Uterus (tissue), 4 donors: ENCODE measurements around the gene CASZ1. TPM values are rescaled to one million over a fixed set of nuclear protein-coding genes. Genes with fewer than 3 reads are reported as not detected.

Experiments used
- DNase-seq, 2 donors: peaks; one replicate each; pipeline ENCODE4 v3.0.0-alpha.2; 2019 to 2020
- H3K27ac ChIP-seq, 2 donors: fragments of 200-600 bp; sonication (generic); 1 replicate in 1 of 2; 2 replicates in 1 of 2; pipeline ENCODE4 v1.5.1; 2016 to 2018
- H3K27me3 ChIP-seq, 2 donors: fragments of 200-600 bp; sonication (generic); one replicate each; pipeline ENCODE4 v1.5.1; 2018 to 2019; ENCODE audit warnings: control low read depth in 1 of 2
- H3K36me3 ChIP-seq, 2 donors: fragments of 200-600 bp; sonication (generic); one replicate each; pipeline ENCODE4 v1.5.1; 2019; ENCODE audit warnings: control low read depth in 1 of 2
- H3K4me1 ChIP-seq, 2 donors: fragments of 200-600 bp; sonication (generic); one replicate each; pipeline ENCODE4 v1.5.1; 2018 to 2019; ENCODE audit warnings: control low read depth in 1 of 2
- H3K4me3 ChIP-seq, 2 donors: fragments of 200-600 bp; sonication (generic); 1 replicate in 1 of 2; 2 replicates in 1 of 2; pipeline ENCODE4 v1.5.1; 2018 to 2019; ENCODE audit warnings: mild to moderate bottlenecking in 1 of 2
- H3K9me3 ChIP-seq, 2 donors: fragments of 200-600 bp; sonication (generic); one replicate each; pipeline ENCODE4 v1.5.1; 2019; ENCODE audit warnings: control low read depth in 1 of 2
- POLR2A ChIP-seq, 2 donors: fragments of 450-650 bp; IDR thresholded peaks; one replicate each; pipeline ENCODE4 v1.6.1; 2016; ENCODE audit warnings: antibody characterized with exemption in 2 of 2, mild to moderate bottlenecking in 1 of 2, moderate library complexity in 1 of 2
- intact Hi-C: fragments of 100-400 bp; cut with DNase I; formaldehyde crosslinking; loops from one replicate; pipeline ENCODE4 v1.15.1; 2023; ENCODE audit warnings: low total_unique reads
- total RNA-seq, 4 donors: library from RNA; depleted of rRNA in 3 of 4; stranded (reverse); fragments of >200 nt in 3 of 4; gene quantifications; one replicate each; pipeline versions ENCODE4 v1.1.0 to v1.2.4, GENCODE V29; 2014 to 2023
- TF ChIP-seq, protein P1 (sequence below), 4 experiments: fragments of 200-600 bp in 2 of 4; fragments of 450-650 bp in 2 of 4; sonication (generic) in 2 of 4; IDR thresholded peaks; one replicate each; pipeline ENCODE4 v1.5.1; 2016 to 2019; ENCODE audit warnings: antibody characterized with exemption in 4 of 4, mild to moderate bottlenecking in 2 of 4, moderate library complexity in 1 of 4
- donor health status: DM: yes; HTN: yes; CAD: no.

The CASZ1 gene
- total RNA-seq, 4 donors from 2014 or later = 0.59 to 49.2 (median 3.9) TPM

DNA sequence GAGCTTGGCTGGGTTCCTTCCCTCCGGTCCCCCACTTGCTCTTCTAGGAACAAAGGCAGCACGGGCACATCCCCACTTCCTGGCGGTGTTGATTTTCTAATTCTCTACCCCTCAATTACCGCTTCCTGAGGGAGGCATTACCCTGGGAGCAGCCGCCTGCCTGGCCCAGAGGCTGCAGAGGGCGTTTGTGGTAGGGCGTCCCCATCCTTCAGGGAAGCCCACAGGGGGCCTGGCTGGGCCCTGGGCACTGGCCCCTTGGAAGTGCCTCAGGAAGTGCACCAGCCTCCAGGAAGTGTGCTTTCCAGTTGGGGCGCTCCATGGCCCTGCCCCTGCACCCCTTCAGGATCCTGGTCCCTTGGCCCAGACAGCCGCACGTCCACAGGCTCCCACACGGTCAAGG lies 42.1 kb upstream of the CASZ1 start:
- intact Hi-C loops = no loop called here
- no peak for TF ChIP-seq POLR2A (IDR thresholded peaks at IDR 0.05)
- TF ChIP-seq, protein P1, sequence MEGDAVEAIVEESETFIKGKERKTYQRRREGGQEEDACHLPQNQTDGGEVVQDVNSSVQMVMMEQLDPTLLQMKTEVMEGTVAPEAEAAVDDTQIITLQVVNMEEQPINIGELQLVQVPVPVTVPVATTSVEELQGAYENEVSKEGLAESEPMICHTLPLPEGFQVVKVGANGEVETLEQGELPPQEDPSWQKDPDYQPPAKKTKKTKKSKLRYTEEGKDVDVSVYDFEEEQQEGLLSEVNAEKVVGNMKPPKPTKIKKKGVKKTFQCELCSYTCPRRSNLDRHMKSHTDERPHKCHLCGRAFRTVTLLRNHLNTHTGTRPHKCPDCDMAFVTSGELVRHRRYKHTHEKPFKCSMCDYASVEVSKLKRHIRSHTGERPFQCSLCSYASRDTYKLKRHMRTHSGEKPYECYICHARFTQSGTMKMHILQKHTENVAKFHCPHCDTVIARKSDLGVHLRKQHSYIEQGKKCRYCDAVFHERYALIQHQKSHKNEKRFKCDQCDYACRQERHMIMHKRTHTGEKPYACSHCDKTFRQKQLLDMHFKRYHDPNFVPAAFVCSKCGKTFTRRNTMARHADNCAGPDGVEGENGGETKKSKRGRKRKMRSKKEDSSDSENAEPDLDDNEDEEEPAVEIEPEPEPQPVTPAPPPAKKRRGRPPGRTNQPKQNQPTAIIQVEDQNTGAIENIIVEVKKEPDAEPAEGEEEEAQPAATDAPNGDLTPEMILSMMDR (IDR thresholded peaks at IDR 0.05) = no peak
- Histone ChIP-seq H3K36me3 (no peaks in the 10 kb centered on the region), H3K4me3 (no peak overlapping the region), H3K27ac (no peak overlapping the region), H3K9me3 (no peaks in the 10 kb centered on the region), H3K4me1 (no peaks in the 10 kb centered on the region), H3K27me3 (no peaks in the 10 kb centered on the region)
- no peak for DNase-seq

DNA sequence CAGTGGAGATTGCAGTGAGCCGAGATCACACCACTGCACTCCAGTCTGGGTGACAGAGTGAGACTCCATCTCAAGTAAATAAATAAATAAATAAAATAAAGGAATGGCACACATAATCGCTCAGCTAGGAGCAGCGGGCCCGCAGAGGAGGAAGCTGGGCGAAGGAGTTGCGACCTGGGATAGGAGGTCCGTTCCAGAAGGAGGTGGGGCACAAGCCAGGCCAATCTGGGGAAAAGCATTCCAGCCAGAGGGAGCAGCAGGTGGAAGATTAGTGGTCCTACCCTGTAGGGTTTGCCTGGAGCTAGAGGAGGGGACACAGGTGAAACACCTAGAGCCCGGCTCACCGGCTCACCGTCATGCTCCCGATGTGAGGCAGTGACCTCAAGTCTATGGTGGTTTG lies 40.3 kb upstream of the CASZ1 start:
- Histone ChIP-seq H3K27me3 (no peaks in the 10 kb centered on the region), H3K4me3 (no peak overlapping the region), H3K27ac (no peak overlapping the region), H3K9me3 (no peaks in the 10 kb centered on the region), H3K4me1 (no peaks in the 10 kb centered on the region), H3K36me3 (no peaks in the 10 kb centered on the region)
- DNase-seq = no peak
- intact Hi-C loops = no loop called here
- no peak for TF ChIP-seq POLR2A (IDR thresholded peaks at IDR 0.05)
- TF ChIP-seq, protein P1 (IDR thresholded peaks at IDR 0.05) = no peak

DNA sequence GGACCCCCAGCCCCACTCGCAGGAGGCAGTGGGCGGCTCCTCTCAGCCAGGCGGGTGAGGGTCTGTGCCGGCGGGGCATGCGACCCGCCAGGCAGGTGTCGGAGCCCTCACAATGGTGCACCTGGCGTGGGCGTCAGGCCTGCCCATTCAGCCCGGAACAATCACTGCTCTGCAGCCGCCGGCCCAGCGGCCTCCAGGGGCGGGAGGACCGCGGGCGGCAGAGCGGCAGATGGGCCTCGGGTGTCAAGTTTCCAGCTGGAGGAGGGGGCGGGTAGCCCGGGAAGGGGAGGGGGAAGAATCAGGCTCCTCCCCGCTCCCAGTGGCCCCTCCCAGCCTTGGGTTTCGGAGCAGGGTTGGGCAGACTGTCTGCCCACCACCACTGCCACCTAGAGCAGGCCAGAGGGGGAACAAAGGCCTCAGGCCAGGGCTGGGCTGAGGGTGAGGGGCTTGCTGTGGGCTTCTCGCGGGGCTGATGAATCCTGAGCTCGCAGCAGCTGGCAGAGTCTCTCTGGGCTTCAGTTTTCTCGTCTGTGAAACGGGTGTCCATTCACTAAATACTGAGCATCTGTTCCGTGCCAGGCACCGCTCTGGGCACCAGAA lies 39.5 kb upstream of the CASZ1 start:
- intact Hi-C loops = no loop called here

DNA sequence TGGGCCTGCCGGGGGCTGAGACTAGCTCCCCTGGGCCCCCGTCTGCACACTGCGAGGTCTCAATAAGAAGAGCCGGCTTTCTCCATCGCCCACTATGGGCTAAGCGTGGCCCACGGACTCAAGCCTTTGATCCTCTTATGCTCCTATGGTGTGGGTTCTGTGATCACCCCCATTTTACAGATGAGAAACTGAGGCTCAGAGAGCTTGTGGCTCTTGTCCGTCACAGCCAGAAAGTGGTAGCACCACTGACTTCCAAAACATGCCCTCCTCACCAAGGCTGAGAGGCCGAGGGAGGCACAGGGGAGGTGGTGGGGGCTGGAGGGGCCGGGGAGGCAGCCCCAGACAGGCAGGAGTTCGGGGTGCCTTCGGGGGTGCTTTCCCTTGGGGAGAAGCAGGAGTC lies 39.0 kb upstream of the CASZ1 start:
- Histone ChIP-seq H3K27ac (no peak overlapping the region), H3K9me3 (no peaks in the 10 kb centered on the region), H3K27me3 (no peaks in the 10 kb centered on the region), H3K4me3 (no peak overlapping the region), H3K36me3 (no peaks in the 10 kb centered on the region), H3K4me1 (no peaks in the 10 kb centered on the region)
- DNase-seq = no peak
- no peak for TF ChIP-seq POLR2A (IDR thresholded peaks at IDR 0.05)
- TF ChIP-seq, protein P1 (IDR thresholded peaks at IDR 0.05) = no peak
- intact Hi-C loops = no loop called here

More for the DNA sequence above, 39.5 kb upstream of the CASZ1 start:
- Histone ChIP-seq H3K4me3 (no peak overlapping the region), H3K9me3 (no peaks in the 10 kb centered on the region), H3K36me3 (no peaks in the 10 kb centered on the region), H3K27ac (no peak overlapping the region), H3K4me1 (no peaks in the 10 kb centered on the region), H3K27me3 (no peaks in the 10 kb centered on the region)
- TF ChIP-seq, protein P1 (IDR thresholded peaks at IDR 0.05) = peak in 2 of 4 experiments; percentile 5 to 15
- no peak for TF ChIP-seq POLR2A (IDR thresholded peaks at IDR 0.05)
- DNase-seq = peak; percentile 59 to 60

DNA sequence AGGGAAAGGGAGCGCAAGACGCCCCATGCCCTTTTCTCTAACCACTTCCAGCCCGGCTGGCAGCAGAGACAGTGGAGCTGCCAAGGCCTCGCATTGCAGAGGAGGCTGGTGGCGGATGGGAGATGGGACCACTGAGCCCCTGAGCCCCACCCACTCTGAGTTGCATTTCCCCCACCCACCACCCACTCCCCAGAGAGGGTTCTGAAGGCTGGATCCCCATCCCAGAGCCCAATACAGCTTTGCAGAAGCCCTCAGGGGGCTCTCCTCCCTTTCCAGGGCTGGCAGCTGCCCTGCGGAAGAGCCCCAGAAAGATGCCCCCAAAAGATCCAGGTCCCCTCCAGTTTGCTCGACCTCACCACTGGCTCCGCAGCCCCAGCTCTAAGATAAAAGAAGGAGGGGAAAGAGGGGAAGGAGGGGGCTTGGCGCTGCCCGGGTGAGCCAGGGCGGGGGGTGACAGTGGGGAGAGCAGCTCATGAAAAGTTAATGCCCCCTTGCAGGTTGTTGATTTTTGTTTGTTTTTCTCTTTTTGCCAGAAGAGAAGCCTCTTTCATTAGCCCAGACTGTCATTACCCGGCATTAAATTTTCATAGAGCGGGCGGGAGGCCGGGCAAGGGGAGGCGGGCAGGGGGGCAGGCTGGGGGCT lies 38.4 kb upstream of the CASZ1 start:
- no peak overlapping the region for H3K27ac ChIP-seq
- H3K9me3 ChIP-seq = no peaks in the 10 kb centered on the region
- no peak for DNase-seq
- H3K27me3 ChIP-seq = no peaks in the 10 kb centered on the region
- H3K4me3 ChIP-seq = no peak overlapping the region
- TF ChIP-seq POLR2A (IDR thresholded peaks at IDR 0.05) = no peak
- TF ChIP-seq, protein P1 (IDR thresholded peaks at IDR 0.05) = no peak
- intact Hi-C loops = no loop called here
- no peaks in the 10 kb centered on the region for H3K36me3 ChIP-seq
- no peaks in the 10 kb centered on the region for H3K4me1 ChIP-seq
